K562 treated with DMSO at 1 percent for 4 hours (cell line): ENCODE results near the gene HDGFL2. TPM values are rescaled to one million over a fixed set of nuclear protein-coding genes. Genes with fewer than 3 reads are reported as not detected.

Experiments used
- total RNA-seq: library from RNA; unstranded; fragments of 300-600 nt; gene quantifications from 2 replicates; pipeline ENCODE4 v1.2.3, GENCODE V29; 2022; ENCODE audit not compliant: insufficient read depth

HDGFL2 gene
- total RNA-seq = 38.3 and 46.6 TPM in 2 replicates

GRCh38 chr19:4472174-4472974 is at the start of gene HDGFL2:
TSS of gene HDGFL2 (plus strand) at chr19:4472297. CDS start at chr19:4472351, 54 bp downstream.

GRCh38 chr19:4457654-4458395 is 14.3 kb upstream of the HDGFL2 start, which contains the start of gene UBXN6:
TSS of gene UBXN6 (minus strand) at chr19:4457794. CDS start at chr19:4457697, 97 bp downstream.

GRCh38 chr19:4518345-4519171 is 46.5 kb downstream of the HDGFL2 start, which contains the start of gene PLIN4:
TSS of gene PLIN4 (minus strand) at chr19:4518486. CDS start at chr19:4518272, 214 bp downstream.

GRCh38 chr19:4534836-4535658 is 63.0 kb downstream of the HDGFL2 start, which contains the start of gene PLIN5:
TSS of gene PLIN5 (minus strand) at chr19:4535224. CDS start at chr19:4534074, 1,150 bp downstream.

GRCh38 chr19:4539693-4540581 is 67.8 kb downstream of the HDGFL2 start, which contains the start of gene LRG1:
TSS of gene LRG1 (minus strand) at chr19:4540036. CDS start at chr19:4540013, 23 bp downstream.

Other genes starting within 250 kb of the HDGFL2 start
- 0.85 TPM in 1 of 2 replicates, not detected in the other for gene EBI3, start 242.8 kb upstream of the HDGFL2 start, total RNA-seq
- 25.6 and 27.0 TPM in 2 replicates for gene YJU2, start 225.2 kb upstream of the HDGFL2 start, total RNA-seq
- 0.55 and 1.1 TPM in 2 replicates for gene SHD, start 193.0 kb upstream of the HDGFL2 start, total RNA-seq
- gene TMIGD2, start 169.9 kb upstream of the HDGFL2 start, total RNA-seq = not detected in 2 replicates
- gene FSD1, start 167.7 kb upstream of the HDGFL2 start, total RNA-seq = 0.74 and 0.93 TPM in 2 replicates
- 0.70 and 0.85 TPM in 2 replicates for gene STAP2, start 133.5 kb upstream of the HDGFL2 start, total RNA-seq
- gene MPND, start 128.7 kb upstream of the HDGFL2 start, total RNA-seq = 12.9 and 15.1 TPM in 2 replicates
- 77.3 and 84.6 TPM in 2 replicates for gene SH3GL1, start 71.8 kb upstream of the HDGFL2 start, total RNA-seq
- gene CHAF1A, start 69.7 kb upstream of the HDGFL2 start, total RNA-seq = 58.3 and 66.5 TPM in 2 replicates
- gene UBXN6, start 14.5 kb upstream of the HDGFL2 start, total RNA-seq = 120 and 153 TPM in 2 replicates
- gene PLIN4, start 46.2 kb downstream of the HDGFL2 start, total RNA-seq = 0.22 and 0.23 TPM in 2 replicates
- gene PLIN5, start 62.9 kb downstream of the HDGFL2 start, total RNA-seq = 1.2 TPM in 1 of 2 replicates, not detected in the other
- gene LRG1, start 67.7 kb downstream of the HDGFL2 start, total RNA-seq = 15.1 and 16.1 TPM in 2 replicates
- 2.4 and 3.2 TPM in 2 replicates for gene SEMA6B, start 87.4 kb downstream of the HDGFL2 start, total RNA-seq
- 8.1 and 10.6 TPM in 2 replicates for gene TNFAIP8L1, start 167.2 kb downstream of the HDGFL2 start, total RNA-seq
- gene MYDGF, start 198.0 kb downstream of the HDGFL2 start, total RNA-seq = 316 and 369 TPM in 2 replicates